HepG2 (cell line): ENCODE data around the gene EEPD1. TPM values are rescaled to one million over a fixed set of nuclear protein-coding genes. Genes with fewer than 3 reads are reported as not detected.

Experiments used
- ATAC-seq: fragments of 200-7000 bp; cut with Tn5 transposase; 3 replicates; pipeline ENCODE4 v1.9.1; 2020; ENCODE audit warnings: mild to moderate bottlenecking, moderate library complexity
- BruUV-seq: library from RNA; stranded (reverse); fragments of 400-500 nt; replicated peaks from 2 replicates; lab custom pipeline; 2021; lab: Mats Ljungman, UMichigan
- CTCF ChIA-PET: fragments of 300-600 bp; formaldehyde crosslinking; extraction: SDS; loops from one replicate; lab custom pipeline; 2021; ENCODE audit warnings: low total read pairs, inconsistent platforms, low intra/inter-chr PET ratio; lab: Yijun Ruan, JAX
- POLR2A ChIA-PET: fragments of 350-600 bp; sonication (Branson Sonifier 250); formaldehyde crosslinking; loops from one replicate; lab custom pipeline; 2020; ENCODE audit warnings: antibody characterized with exemption, inconsistent platforms; lab: Yijun Ruan, JAX
- DNase-seq: peaks from one replicate; pipeline ENCODE4 v3.0.0-alpha.2; 2015; ENCODE audit warnings: low spot score
- FAIRE-seq: peaks from 3 replicates; lab custom pipeline; 2011; peaks lifted over from hg19 to GRCh38; lab: Jason Lieb, UNC
- H2AFZ ChIP-seq: one replicate; pipeline ENCODE4 v1.6.1; 2011; ENCODE audit warnings: low read length, inconsistent platforms
- H3K27ac ChIP-seq: fragments of 300-600 bp; 3 replicates; pipeline ENCODE4 v1.8.0; 2011; ENCODE audit warnings: mixed run types, mild to moderate bottlenecking, mixed read lengths, low read length, inconsistent platforms; ENCODE audit not compliant: insufficient read depth; ENCODE audit errors: extremely low read length
- H3K27me3 ChIP-seq, 2 experiments: fragments of 200-600 bp in 1 of 2; 2 replicates in 1 of 2; 3 replicates in 1 of 2; pipeline versions ENCODE4 v1.6.0 to v1.8.0; 2011; ENCODE audit warnings: low read length in 2 of 2, mild to moderate bottlenecking in 2 of 2, moderate library complexity in 2 of 2, inconsistent platforms in 1 of 2; ENCODE audit not compliant: insufficient read depth in 2 of 2, control insufficient read depth in 1 of 2
- H3K36me3 ChIP-seq, 2 experiments: fragments of 200-600 bp in 1 of 2; replicated peaks in 1 of 2; 2 replicates in 1 of 2; 3 replicates in 1 of 2; pipeline versions ENCODE4 v1.5.1 to v1.8.0; 2011; ENCODE audit warnings: low read length in 2 of 2, inconsistent platforms in 1 of 2; ENCODE audit not compliant: insufficient read depth in 2 of 2, control insufficient read depth in 1 of 2
- H3K4me1 ChIP-seq: 2 replicates; pipeline ENCODE4 v1.5.1; 2012; ENCODE audit warnings: low read length, inconsistent platforms; ENCODE audit not compliant: insufficient read depth
- H3K4me2 ChIP-seq: 2 replicates; pipeline ENCODE4 v1.6.0; 2011; ENCODE audit warnings: low read depth, low read length, inconsistent platforms
- H3K4me3 ChIP-seq, 3 experiments: fragments of 200-600 bp in 1 of 3; sonication (generic), shearing (Covaris generic) in 1 of 3; replicated peaks in 1 of 3; 2 replicates each; pipeline ENCODE4 v1.5.1; 2011 to 2016; ENCODE audit warnings: low read length in 3 of 3, inconsistent platforms in 2 of 3, low read depth in 2 of 3, mild to moderate bottlenecking in 2 of 3, control low read depth in 1 of 3, mixed read lengths in 1 of 3; ENCODE audit not compliant: insufficient read depth in 1 of 3
- H3K79me2 ChIP-seq: one replicate; pipeline ENCODE4 v1.6.1; 2011; ENCODE audit warnings: low read length, inconsistent platforms; ENCODE audit not compliant: insufficient read depth
- H3K9ac ChIP-seq: 2 replicates; pipeline ENCODE4 v1.6.0; 2011; ENCODE audit warnings: mild to moderate bottlenecking, low read depth, low read length, inconsistent platforms; ENCODE audit not compliant: insufficient read depth
- H3K9me3 ChIP-seq: 2 replicates; pipeline ENCODE4 v1.5.1; 2012; ENCODE audit warnings: mild to moderate bottlenecking, low read length
- H4K20me1 ChIP-seq: 2 replicates; pipeline ENCODE4 v1.6.0; 2011; ENCODE audit warnings: inconsistent platforms, mild to moderate bottlenecking, low read length, moderate library complexity; ENCODE audit not compliant: insufficient read depth
- MED1 ChIP-seq: sonication (generic); formaldehyde crosslinking; IDR thresholded peaks from 2 replicates; pipeline ENCODE4 v1.4.0; 2020; ENCODE audit warnings: missing genetic modification reagents
- NAIF1 ChIP-seq: sonication (generic); formaldehyde crosslinking; IDR thresholded peaks from 2 replicates; pipeline ENCODE4 v1.5.0; 2020; ENCODE audit warnings: mild to moderate bottlenecking, missing genetic modification reagents, borderline replicate concordance
- SMARCC2 ChIP-seq: fragments of 450-650 bp; IDR thresholded peaks from 2 replicates; pipeline ENCODE4 v1.6.1; 2017; ENCODE audit warnings: antibody characterized with exemption, mild to moderate bottlenecking
- SNRNP70 ChIP-seq: fragments of 200-400 bp; formaldehyde crosslinking; IDR thresholded peaks from 2 replicates; pipeline ENCODE4 v1.6.1; 2017; ENCODE audit warnings: mild to moderate bottlenecking, low read depth, low read length, moderate library complexity
- SRSF9 ChIP-seq: fragments of 200-400 bp; formaldehyde crosslinking; IDR thresholded peaks from 2 replicates; pipeline ENCODE4 v1.6.1; 2018; ENCODE audit warnings: borderline replicate concordance, mild to moderate bottlenecking, low read depth, low read length; ENCODE audit not compliant: insufficient read depth, poor library complexity, severe bottlenecking
- TEAD3 ChIP-seq: optimal IDR thresholded peaks from 2 replicates; pipeline ENCODE3; 2016; ENCODE audit warnings: borderline replicate concordance
- TFDP2 ChIP-seq: sonication (generic); formaldehyde crosslinking; IDR thresholded peaks from 2 replicates; pipeline ENCODE4 v1.4.0; 2020; ENCODE audit warnings: missing genetic modification reagents
- ZNF33A ChIP-seq: sonication (generic); formaldehyde crosslinking; IDR thresholded peaks from 2 replicates; pipeline ENCODE4 v1.5.1; 2020; ENCODE audit warnings: missing genetic modification reagents, mild to moderate bottlenecking, moderate library complexity, borderline replicate concordance
- ZNF460 ChIP-seq: sonication (generic); formaldehyde crosslinking; IDR thresholded peaks from 2 replicates; pipeline ENCODE4 v1.5.1; 2020; ENCODE audit warnings: missing genetic modification reagents, mild to moderate bottlenecking, borderline replicate concordance
- WGBS: methylation state at CpG from one replicate; pipeline ENCODE4 v1.1.6; 2017; ENCODE audit warnings: low lambda C conversion rate; 5-methylcytosine and 5-hydroxymethylcytosine counted together
- in situ Hi-C: cut with HindIII; loops from 2 replicates; pipeline ENCODE4 v1.10.0; 2017; ENCODE audit warnings: low pct_unique_long_range_greater_than_20kb; ENCODE audit not compliant: extremely low pct_ligation_motif_present
- intact Hi-C: fragments of 100-400 bp; cut with micrococcal nuclease; formaldehyde crosslinking; loops from one replicate; pipeline ENCODE4 v1.10.0; 2022; ENCODE audit not compliant: unreplicated experiment
- polyA plus RNA-seq, 8 experiments: library from polyadenylated mRNA; depleted of rRNA in 3 of 8; stranded (reverse) in 7 of 8; unstranded in 1 of 8; fragments of >200 nt; fragmentation: Illumina TruSeq in 4 of 8; extraction: Trizol in 4 of 8; gene quantifications; 2 replicates each; pipeline versions ENCODE4 v1.2.1 to v1.2.3, GENCODE V29; 2011 to 2016; ENCODE audit warnings: low read depth in 4 of 8, missing spikeins in 1 of 8, mixed read lengths in 1 of 8; ENCODE audit not compliant: insufficient read depth in 1 of 8
- total RNA-seq, 5 experiments: library from RNA; depleted of rRNA; stranded (reverse); fragments of >200 nt; fragmentation: Illumina TruSeq; extraction: Trizol; gene quantifications; 2 replicates each; pipeline ENCODE4 v1.2.3, GENCODE V29; 2016; ENCODE audit warnings: low read depth in 1 of 5

EEPD1 gene
- total and polyA plus RNA-seq, 2 of the 13 experiments (the other 11 are each of a cell fraction or from before 2014, with no cell fraction given): 10.1 to 16.4 TPM

- TF ChIP-seq TEAD3: no peak
- TF ChIP-seq SMARCC2: no peak
- TF ChIP-seq MED1: no peak
- no peak for TF ChIP-seq ZNF460 (CRISPR knock-in tag)
- TF ChIP-seq ZNF33A (CRISPR knock-in tag): no peak
- TF ChIP-seq SRSF9: no peak
- Histone ChIP-seq H2AFZ (no peak overlapping the region), H3K4me3 (no peak overlapping the region), H3K79me2 (no peaks in the 10 kb centered on the region), H3K4me2 (no peak overlapping the region), H3K27ac (no peak overlapping the region), H3K9ac (no peak overlapping the region), H4K20me1 (no peaks in the 10 kb centered on the region), H3K36me3 (no peaks in the 10 kb centered on the region), H3K27me3 (peaks cover 1 to 8% of the 10 kb centered on the region in 2 experiments; a peak in 1 of 5 replicates), H3K9me3 (no peaks in the 10 kb centered on the region), H3K4me1 (0 out of 2 replicates have a peak, but pooled peaks cover 8% of the 10 kb centered on the region)
- in situ Hi-C loops (no loop called here), intact Hi-C loops (loop anchor here (5.0 kb wide), 1 partner anchor 725 kb away; no protein-coding TSS in a partner anchor)
- FAIRE-seq: no peak
- no peak for ATAC-seq
- no peak for DNase-seq
- ChIA-PET CTCF (no interaction called here), POLR2A (no interaction called here)
- BruUV-seq: no TSS peak
- WGBS: 30% methylated on average over 2 of the region's 2 CpGs
Observed at GRCh38 chr7:36137754-36138153, 15.3 kb upstream of the EEPD1 start.

- TF ChIP-seq NAIF1 (CRISPR knock-in tag): no peak
- TF ChIP-seq TFDP2 (CRISPR knock-in tag): no peak
- no peak for TF ChIP-seq SNRNP70
- TF ChIP-seq, all 625 proteins: peak for 0
- H4K20me1 ChIP-seq: no peaks in the 10 kb centered on the region
- ChIA-PET POLR2A (no interaction called here), CTCF (no interaction called here)
- no peaks in the 10 kb centered on the region for H3K36me3 ChIP-seq
- H3K27ac ChIP-seq: no peak overlapping the region
- no peaks in the 10 kb centered on the region for H3K79me2 ChIP-seq
- H3K4me1 ChIP-seq: 0 out of 2 replicates have a peak, but pooled peaks cover 8% of the 10 kb centered on the region
- no peak overlapping the region for H2AFZ ChIP-seq
- no peak for ATAC-seq
- intact Hi-C loops (loop anchor here (5.0 kb wide), 1 partner anchor 724 kb away; no protein-coding TSS in a partner anchor), in situ Hi-C loops (no loop called here)
- BruUV-seq: no TSS peak
- WGBS: 15% methylated on average over 5 of the region's 5 CpGs
- no peak overlapping the region for H3K4me2 ChIP-seq
- no peak overlapping the region for H3K4me3 ChIP-seq
- no peak for DNase-seq
- FAIRE-seq: no peak
- H3K9ac ChIP-seq: no peak overlapping the region
- no peaks in the 10 kb centered on the region for H3K9me3 ChIP-seq
- peaks cover 1 to 8% of the 10 kb centered on the region in 2 experiments; a peak in 1 of 5 replicates for H3K27me3 ChIP-seq
Observed at GRCh38 chr7:36138209-36138608, 14.8 kb upstream of the EEPD1 start.
